Measurements from ENCODE around the gene FNBP1. TPM values are rescaled to one million over a fixed set of nuclear protein-coding genes. Genes with fewer than 3 reads are reported as not detected.
"Not testable (repeated sequence)": the region's sequence is repeated elsewhere in the genome, so short reads cannot be mapped to it uniquely, and the experiment has no call there.

Gene FNBP1
- total RNA-seq, 6 donors from 2014 or later, result 34.8 to 85.4 (median 51.6) TPM

DNA sequence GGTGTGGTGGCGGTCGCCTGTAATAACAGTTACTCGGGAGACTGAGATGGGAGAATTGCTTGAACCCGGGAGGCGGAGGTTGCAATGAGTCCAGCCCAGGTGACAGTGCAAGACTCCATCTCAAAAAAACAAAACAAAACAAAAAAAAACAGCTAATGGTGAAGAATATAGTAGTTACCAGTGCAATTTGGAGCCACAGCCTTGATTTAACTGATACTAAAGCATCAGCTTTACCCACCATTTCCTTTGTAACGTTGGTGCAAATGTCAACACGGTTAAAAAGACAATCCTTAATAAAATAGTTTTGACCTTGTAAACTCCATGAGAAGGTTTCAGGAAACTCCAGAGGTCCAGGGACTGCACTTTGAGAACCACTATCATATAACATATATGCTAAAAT, 41.8 kb downstream of the FNBP1 start:
- no peaks in the 10 kb centered on the region for H3K9me3 ChIP-seq
- H3K27me3 ChIP-seq, result no peaks in the 10 kb centered on the region
- H3K27ac ChIP-seq, result no peak overlapping the region
- no peaks in the 10 kb centered on the region for H3K36me3 ChIP-seq
- 65 to 73% methylated on average over 7 of the region's 7 CpGs for WGBS, 2 donors
- no peak overlapping the region for H3K4me3 ChIP-seq
- DNase-seq (no peak), ATAC-seq (ENCODE audit: low FRiP score in 2 of 2) (no peak)
- TF ChIP-seq POLR2AphosphoS5 (IDR thresholded peaks at IDR 0.05) (no peak), POLR2A (IDR thresholded peaks at IDR 0.05) (no peak)
- TF ChIP-seq, protein P1, sequence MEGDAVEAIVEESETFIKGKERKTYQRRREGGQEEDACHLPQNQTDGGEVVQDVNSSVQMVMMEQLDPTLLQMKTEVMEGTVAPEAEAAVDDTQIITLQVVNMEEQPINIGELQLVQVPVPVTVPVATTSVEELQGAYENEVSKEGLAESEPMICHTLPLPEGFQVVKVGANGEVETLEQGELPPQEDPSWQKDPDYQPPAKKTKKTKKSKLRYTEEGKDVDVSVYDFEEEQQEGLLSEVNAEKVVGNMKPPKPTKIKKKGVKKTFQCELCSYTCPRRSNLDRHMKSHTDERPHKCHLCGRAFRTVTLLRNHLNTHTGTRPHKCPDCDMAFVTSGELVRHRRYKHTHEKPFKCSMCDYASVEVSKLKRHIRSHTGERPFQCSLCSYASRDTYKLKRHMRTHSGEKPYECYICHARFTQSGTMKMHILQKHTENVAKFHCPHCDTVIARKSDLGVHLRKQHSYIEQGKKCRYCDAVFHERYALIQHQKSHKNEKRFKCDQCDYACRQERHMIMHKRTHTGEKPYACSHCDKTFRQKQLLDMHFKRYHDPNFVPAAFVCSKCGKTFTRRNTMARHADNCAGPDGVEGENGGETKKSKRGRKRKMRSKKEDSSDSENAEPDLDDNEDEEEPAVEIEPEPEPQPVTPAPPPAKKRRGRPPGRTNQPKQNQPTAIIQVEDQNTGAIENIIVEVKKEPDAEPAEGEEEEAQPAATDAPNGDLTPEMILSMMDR (IDR thresholded peaks at IDR 0.05), result no peak
- H3K4me1 ChIP-seq, result peaks cover 11 to 16% (median 13%) of the 10 kb centered on the region in 4 donors

DNA sequence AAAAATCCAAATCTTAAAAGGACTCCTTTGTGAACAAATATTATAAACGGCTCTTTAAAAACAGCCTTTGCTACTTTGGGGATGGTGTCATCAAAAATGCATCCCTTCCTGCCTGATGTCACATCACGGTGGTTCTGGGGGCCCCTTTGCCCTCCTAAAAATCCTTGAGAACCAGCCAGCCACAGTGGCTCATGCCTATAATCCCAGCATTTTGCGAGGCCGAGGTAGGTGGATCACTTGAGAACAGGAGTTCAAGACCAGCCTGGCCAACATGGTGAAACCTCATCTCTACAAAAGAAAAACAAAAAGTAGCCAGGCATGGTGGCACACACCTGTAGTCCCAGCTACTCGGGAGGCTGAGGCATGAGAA, 43.9 kb downstream of the FNBP1 start:
- H3K4me1 ChIP-seq, result peaks cover 19 to 33% (median 25%) of the 10 kb centered on the region in 4 donors
- no peak overlapping the region for H3K4me3 ChIP-seq
- ATAC-seq (ENCODE audit: low FRiP score in 2 of 2) (no peak), DNase-seq (no peak)
- 84 to 85% methylated on average over 5 of the region's 5 CpGs for WGBS, 2 donors
- no peaks in the 10 kb centered on the region for H3K36me3 ChIP-seq
- H3K9me3 ChIP-seq, result no peaks in the 10 kb centered on the region
- peak overlapping the region in 1 of 4 donors; percentile 3 for H3K27ac ChIP-seq
- no peak for TF ChIP-seq EP300 (IDR thresholded peaks at IDR 0.05)
- no peaks in the 10 kb centered on the region for H3K27me3 ChIP-seq

DNA sequence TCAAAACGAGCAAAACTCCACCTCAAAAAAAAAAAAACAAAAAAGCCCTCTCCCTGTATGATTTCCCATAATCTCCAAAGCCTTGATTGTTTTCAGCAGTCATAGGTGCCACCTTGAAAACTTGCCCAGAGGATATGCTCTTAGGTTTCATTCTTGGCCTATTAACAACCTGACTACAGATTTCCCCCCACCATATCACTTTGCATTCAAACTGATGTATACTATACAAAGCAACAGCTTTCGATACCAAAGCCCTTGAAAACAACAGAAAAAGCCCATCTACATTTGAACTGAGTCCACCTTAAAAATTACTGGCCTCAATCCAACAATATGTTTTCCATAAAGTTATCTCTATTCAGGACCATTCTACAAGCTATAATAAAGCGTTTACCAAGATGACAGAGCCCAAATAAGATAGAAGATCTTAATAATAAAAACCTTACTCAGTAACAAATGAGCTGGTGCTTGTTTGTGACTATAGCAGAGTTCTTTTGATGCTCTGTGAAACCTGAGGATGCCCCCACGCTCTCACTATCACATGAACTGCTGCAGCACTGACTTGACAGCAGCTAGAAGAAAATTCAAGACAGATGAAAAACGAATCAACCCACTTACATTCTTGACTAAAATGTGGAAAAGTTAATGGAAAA, 44.4 kb downstream of the FNBP1 start:
- H3K4me3 ChIP-seq, result no peak overlapping the region
- TF ChIP-seq, protein P1 (IDR thresholded peaks at IDR 0.05), result no peak
- TF ChIP-seq POLR2AphosphoS5 (IDR thresholded peaks at IDR 0.05) (no peak), EP300 (IDR thresholded peaks at IDR 0.05) (no peak), POLR2A (IDR thresholded peaks at IDR 0.05) (no peak)
- H3K36me3 ChIP-seq, result no peaks in the 10 kb centered on the region
- H3K4me1 ChIP-seq, result peaks cover 19 to 33% (median 24%) of the 10 kb centered on the region in 4 donors
- H3K27me3 ChIP-seq, result no peaks in the 10 kb centered on the region
- no peak for DNase-seq
- H3K27ac ChIP-seq, result peak overlapping the region in 1 of 4 donors; percentile 3
- ATAC-seq (ENCODE audit: low FRiP score in 2 of 2), result no peak
- no peaks in the 10 kb centered on the region for H3K9me3 ChIP-seq
- 62 to 68% methylated on average over 5 of the region's 5 CpGs for WGBS, 2 donors

DNA sequence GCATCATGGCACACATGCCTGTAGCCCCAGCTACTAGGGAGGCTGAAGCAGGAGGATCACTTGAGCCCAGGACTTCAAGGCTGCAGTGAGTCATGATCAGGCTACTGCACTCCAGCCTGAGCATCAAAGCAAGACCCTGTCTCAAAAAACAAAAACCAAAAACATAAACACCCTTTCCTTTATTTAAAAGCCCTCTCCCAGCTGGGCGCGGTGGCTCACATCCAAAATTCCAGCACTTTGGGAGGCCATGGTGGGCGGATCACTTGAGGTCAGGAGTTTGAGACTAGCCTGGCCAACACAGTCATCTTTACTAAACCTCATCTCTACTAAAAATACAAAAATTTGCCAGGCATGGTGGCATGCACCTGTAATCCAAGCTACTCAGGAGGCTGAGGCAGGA, 45.3 kb downstream of the FNBP1 start:
- not testable (repeated sequence) for H3K27me3 ChIP-seq; DNase-seq; H3K27ac ChIP-seq; H3K9me3 ChIP-seq; ATAC-seq (ENCODE audit: low FRiP score in 2 of 2); H3K36me3 ChIP-seq; H3K4me3 ChIP-seq
- H3K4me1 ChIP-seq, result peaks cover 19 to 33% (median 24%) of the 10 kb centered on the region in 4 donors
- WGBS, 2 donors, result 94 to 98% methylated on average over 3 of the region's 3 CpGs

DNA sequence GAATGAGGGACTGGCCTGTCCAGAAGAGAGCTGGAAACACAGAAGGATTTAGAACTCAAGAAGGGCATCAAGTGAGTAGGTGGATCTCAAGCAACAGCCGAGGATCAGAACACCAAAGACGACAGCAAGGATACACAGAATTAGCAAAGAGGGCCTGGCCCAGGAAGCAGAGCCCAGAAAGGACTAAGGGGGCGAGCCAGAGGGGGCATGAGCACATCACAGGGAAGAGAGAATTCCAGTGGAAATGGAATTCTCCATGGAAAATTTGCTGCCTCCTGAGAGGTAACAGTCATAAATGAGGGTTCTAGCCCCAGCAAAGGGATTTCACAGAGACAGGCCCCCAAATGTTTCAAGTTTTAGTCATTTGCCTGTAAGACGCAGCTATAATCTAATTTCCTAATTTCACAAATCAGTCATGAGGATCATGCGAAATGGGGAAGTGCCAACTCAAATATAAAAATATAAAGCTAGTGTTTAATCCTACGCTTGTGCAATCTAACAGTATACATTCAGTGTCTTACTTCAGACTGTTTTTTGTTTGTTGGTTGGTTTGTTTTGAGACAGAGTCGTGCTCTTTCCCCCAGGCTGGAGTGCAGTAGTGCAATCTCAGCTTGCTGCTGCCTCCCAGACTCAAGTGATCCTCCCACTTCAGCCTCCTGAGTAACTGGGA, 46.7 kb downstream of the FNBP1 start:
- DNase-seq, result no peak
- H3K27me3 ChIP-seq, result no peaks in the 10 kb centered on the region
- ATAC-seq (ENCODE audit: low FRiP score in 2 of 2), result peak in 1 of 2 donors; percentile 65
- peak overlapping the region; percentile 45 to 84 (median 76) for H3K27ac ChIP-seq
- WGBS, 2 donors, result 62 to 67% methylated on average over 7 of the region's 7 CpGs
- peaks cover 19 to 33% (median 24%) of the 10 kb centered on the region in 4 donors for H3K4me1 ChIP-seq
- no peak for TF ChIP-seq POLR2A (IDR thresholded peaks at IDR 0.05)
- peak in 1 of 4 donors; percentile 14 for TF ChIP-seq EP300 (IDR thresholded peaks at IDR 0.05)
- H3K36me3 ChIP-seq, result no peaks in the 10 kb centered on the region
- no peaks in the 10 kb centered on the region for H3K9me3 ChIP-seq
- H3K4me3 ChIP-seq, result no peak overlapping the region

DNA sequence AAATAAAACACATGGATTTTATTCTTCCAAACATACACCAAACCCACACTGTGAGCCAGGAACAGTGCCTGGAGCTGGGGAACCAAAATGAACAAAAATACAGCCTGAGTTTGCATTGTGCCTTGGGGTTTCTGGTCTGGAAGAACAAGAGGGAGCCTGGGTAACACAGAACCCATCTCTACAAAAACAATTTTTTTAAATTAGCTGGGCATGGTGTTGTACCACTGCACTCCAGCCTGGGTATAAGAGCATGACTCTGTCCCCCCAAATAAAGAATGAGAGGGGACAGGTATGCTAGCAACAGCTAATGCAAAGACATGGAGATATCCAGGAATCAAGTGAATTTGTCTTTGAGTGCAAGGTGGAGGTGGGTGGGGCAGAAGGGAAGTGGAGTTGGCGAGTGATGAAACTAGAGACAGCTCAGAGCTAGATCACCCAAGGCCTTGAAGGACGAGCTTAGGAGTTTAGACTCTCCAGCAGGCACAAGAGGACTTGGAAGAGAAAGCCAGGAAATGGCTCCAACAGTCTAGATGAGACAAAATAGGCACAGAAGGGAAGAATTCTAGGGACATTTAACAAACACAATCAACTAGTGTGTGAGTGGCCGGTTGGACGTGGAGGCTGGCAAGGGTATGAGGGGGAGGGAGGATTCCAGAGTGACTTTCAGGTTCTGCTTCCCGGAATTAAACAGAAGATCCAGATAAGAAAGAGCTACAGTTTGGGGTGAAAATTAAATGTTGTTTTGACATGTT, 47.4 kb downstream of the FNBP1 start:
- peaks cover 20 to 33% (median 25%) of the 10 kb centered on the region in 4 donors for H3K4me1 ChIP-seq
- peak in 1 of 2 donors; percentile 43 for DNase-seq
- TF ChIP-seq POLR2A (IDR thresholded peaks at IDR 0.05) (no peak), EP300 (IDR thresholded peaks at IDR 0.05) (no peak), POLR2AphosphoS5 (IDR thresholded peaks at IDR 0.05) (no peak)
- TF ChIP-seq, protein P1 (IDR thresholded peaks at IDR 0.05), result no peak
- no peaks in the 10 kb centered on the region for H3K9me3 ChIP-seq
- 19 to 26% methylated on average over 5 of the region's 5 CpGs for WGBS, 2 donors
- peak overlapping the region; percentile 45 to 84 (median 76) for H3K27ac ChIP-seq
- no peaks in the 10 kb centered on the region for H3K27me3 ChIP-seq
- no peak overlapping the region for H3K4me3 ChIP-seq
- H3K36me3 ChIP-seq, result no peaks in the 10 kb centered on the region
- peak in 1 of 2 donors; percentile 64 for ATAC-seq (ENCODE audit: low FRiP score in 2 of 2)
